ENCODE measurements around the gene KAT8.

- TF ChIP-seq CTCF (IDR thresholded peaks at IDR 0.05; ENCODE audit: low read length) (no peak), EZH2 (optimal IDR thresholded peaks at IDR 0.05; ENCODE audit: low read depth, low read length) (no peak), EZH2phosphoT487 (IDR thresholded peaks at IDR 0.05; ENCODE audit: low read length) (no peak)
Observed at GRCh38 chr16:31085873-31086628, 31.4 kb upstream of the KAT8 start.
